Ammon's horn (tissue), 1 donor: ENCODE results near the gene PCSK5.
"Not testable (repeated sequence)": the region's sequence is repeated elsewhere in the genome, so short reads cannot be mapped to it uniquely, and the experiment has no call there.

Experiments
- DNase-seq: peaks from one replicate; pipeline ENCODE4 v3.0.0-alpha.2; 2016; ENCODE audit warnings: low spot score

PCSK5 gene

DNA sequence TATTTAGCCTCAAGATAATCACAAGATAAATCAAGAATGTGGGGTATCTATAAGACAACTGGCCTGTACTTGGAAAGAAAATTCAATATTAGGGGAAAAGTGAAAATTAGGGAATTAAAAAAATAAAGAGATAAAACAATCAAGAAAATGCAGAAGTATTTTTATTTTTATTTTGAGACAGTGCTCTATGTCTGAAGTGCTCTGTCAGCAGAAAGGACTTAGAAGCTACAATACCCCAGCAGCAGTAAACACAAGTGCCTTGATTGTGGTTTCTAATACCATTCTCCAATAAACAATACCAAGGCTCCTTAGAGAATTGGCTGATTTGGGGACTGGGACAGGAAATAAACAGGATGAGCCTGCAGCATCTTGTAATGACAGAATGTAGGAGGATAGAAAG is 358.8 kb downstream of the PCSK5 start:
- DNase-seq, result no peak

DNA sequence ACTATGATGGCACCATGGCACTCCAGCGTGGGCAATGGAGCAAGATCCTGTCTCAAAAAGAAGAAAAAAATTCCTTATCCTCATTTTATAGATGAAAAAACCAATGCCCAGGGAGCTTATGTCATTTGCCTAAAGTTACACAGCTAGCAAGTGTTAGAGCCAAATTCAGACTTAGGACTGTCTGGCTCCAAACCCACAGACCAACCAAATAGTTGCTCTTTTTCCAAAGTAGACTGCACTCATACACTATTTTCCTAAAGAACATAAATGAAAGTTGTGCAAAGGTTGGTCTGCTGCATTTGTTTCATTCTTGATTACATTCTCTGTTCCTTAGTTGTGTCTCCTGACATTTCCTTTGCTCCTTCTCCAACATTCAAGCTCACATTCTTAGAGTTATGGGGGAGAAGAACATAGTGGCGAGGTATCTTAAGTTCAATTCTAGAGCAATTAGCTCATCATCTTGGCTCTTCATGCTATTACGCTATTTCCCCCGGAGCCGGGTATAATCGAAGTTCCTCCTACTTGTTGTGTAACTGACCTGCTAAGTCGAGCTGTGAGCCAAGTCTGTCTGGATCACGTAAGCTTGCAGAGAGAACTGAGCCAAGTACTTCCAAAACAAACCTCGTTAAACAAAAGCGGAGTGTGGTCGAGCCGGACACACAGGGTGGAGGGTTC is 365.4 kb downstream of the PCSK5 start:
- peak; percentile 23 for DNase-seq

DNA sequence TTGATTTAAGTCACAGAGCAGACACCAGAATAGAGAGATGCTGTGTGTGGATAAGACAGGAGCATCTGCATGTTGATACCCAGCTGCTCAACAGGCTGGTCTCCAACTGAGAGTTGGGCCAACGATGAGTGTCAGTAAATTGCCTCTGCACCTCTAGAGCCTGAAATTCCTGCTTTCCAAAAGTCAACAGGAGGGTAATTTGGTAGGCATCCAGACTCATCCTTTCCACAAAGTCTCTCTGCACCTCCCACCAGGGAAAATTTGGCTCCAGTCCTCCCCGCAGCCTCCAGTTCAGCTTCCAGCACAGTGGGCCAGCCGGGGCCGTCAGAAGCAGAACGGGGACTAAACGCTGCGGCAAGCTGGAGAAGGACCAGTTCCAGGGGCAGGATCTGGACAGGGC is 366.8 kb downstream of the PCSK5 start:
- DNase-seq, result peak; percentile 40

DNA sequence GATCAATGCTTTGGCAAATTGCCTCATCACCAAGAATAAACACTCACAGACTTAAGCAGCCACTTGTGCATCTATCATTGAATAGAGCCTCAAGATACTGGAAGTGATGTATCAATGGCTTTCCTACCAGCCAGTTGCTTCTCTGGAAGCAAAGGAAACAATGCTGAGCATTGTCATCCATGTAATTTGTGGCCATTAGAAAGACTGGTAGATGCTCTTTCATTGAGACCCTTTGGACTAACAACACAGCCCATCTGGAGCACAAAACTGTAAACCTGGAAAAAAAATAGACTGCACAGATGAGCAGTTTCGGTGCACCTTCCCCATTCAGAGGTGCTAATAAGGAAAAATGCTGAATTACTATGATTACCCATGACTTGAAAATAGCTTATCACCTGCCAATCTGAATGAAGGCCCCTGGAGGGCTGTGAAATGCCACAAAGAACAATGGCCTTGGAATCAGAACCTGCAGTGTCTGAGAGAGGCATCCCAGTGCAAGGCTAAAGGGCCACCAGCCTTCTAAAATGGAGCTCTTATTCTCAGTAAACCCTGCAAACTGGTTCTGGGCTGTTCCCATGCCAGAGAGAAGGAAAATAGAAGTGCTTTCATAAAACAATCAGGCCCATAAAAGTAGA is 376.3 kb downstream of the PCSK5 start:
- DNase-seq, result no peak

DNA sequence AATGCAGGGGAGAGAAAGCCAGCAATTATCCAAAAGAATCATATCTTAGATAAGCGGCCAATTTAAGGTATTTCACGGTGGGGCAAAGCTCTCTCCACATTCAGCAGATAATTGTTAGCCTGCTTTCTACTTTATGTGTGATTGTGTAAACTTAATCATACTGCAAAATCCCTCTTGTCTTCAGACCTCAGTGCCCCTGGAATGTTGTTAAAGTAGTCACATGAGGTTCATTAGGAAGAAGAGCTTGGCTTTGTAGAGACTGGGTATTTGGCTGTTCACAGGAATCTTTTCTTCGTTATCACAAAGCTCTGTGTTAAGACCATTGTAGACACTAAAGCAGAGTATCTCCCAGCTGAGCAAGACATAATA is 376.8 kb downstream of the PCSK5 start:
- DNase-seq, result no peak

DNA sequence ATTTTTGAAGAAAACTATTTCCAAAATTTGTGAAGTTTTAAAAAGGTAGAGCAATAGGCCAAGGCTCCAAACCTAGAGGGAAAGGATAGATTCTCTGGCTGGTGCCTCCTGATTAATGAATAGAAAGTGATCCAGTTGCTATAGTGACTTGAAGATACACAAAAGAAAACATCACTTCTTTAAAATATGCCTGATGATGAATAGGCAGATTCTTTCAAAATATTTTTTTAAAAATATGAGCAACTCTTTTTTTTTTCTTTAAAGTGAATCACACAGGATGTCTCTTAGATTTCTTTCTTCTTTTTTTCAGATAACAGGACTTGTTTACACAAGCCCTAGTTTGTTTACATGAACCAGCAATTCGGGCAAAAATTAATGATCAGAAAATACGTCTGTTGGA is 379.3 kb downstream of the PCSK5 start:
- DNase-seq, result no peak

DNA sequence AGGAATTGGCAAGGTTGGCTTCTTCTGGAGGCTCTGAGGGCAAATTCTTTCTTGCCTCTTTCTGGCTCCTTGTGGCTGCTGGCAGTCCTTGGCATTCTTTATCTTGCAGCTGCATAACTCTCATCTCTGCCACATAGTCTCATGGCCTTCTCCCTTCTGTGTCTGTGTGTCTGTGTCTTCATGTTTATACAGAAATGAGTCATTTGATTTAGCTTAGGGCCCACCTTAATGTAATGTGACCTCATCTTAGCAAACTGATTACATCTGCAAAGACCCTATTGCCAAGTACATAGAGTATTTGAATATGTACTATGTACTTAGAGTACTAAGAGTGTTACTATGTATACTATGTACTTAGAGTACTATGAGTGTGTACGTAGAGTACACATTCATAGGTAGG is 381.3 kb downstream of the PCSK5 start:
- no peak for DNase-seq

DNA sequence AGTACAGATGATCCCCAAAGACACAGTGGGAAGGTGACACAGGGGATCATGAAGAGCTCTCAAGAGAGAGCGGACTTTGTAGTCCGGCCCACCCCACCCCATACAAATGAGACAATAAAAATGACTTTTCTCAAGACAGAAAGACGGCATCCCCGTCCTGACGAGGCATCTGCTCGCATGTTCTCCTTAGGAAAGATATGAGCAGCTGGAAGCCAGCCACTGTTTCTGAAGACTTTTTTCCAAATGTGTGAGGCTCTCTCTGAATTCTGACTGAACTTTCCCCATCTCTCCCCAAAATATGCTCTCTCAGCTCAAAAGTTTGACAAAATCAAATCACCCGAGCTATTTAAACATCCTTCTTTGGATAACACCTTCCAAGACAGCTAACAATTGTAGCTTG is 398.6 kb downstream of the PCSK5 start:
- DNase-seq, result no peak

DNA sequence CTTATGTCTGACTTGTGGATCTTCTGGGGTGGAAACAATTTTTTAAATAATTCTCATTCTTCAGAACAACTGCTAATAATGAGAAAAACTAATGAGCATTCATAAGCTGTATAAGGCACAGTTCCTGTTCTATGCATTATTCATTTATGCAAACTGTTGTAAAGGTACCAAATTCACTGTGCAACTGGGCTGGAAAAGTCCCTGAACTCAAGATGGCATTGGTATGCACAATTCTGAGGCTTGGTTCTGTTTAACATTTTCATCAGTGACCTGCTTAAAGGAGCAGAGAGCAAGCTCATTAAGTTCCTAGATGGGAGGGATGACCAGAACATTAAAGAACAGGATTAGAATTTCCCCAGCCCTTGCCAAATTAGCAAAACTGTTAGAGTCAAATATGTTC is 399.2 kb downstream of the PCSK5 start:
- DNase-seq, result no peak

DNA sequence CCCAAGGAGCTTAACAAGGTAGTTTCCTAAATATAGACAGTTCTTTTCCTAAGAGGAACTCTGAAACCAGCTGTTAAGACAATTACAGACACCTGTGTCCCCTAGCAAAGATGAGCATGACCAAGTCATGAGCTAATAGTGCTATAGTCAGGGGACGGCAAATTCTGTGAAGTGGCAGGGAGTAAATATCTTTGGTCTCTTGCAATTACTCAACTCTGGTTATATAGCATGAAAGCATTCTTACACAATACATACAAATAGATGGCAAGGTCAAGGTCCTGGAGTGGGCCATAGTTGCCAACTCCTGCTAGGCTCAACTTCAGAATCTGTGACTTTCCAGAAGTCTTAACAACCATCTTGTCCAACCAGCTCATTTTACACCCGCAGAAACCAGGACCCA is 400.1 kb downstream of the PCSK5 start:
- DNase-seq, result no peak

DNA sequence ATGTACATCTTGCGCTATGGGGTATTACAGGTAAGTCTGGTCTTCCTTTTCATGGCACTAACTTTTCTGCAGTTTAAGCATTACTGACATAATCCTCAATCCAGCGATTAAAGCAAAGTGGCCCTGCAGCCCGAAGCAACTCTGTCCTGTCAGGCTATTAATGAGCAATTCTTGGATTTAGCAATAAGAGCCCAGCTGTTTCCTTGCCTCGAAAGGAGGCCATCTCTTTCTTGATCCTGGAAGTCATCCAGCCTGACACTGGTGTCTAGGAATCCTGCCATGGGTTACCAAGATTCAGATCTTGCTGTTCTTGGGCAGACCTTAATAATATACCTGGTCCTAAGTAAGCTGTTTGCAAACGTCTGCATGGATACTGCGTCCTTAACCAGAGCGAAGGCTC is 401.8 kb downstream of the PCSK5 start:
- no peak for DNase-seq

DNA sequence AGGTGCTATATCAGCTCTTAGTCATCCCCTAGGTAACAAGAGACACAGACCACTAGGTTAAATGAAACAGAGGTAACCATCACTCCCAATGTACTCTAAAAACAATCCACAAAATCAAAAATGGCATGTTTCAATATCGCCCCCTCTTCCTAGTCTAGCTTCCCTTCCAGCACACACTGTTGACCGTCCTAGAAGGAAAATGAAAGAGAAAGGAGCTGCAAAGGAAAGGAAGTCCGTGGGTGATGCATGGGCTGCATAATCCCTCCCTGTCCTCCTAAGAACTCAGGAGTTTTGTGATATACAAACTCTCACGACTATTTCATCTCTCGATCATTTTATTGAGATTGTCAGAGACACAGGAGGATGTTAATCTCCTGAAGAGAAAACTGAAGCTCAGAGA is 402.2 kb downstream of the PCSK5 start:
- DNase-seq, result no peak

DNA sequence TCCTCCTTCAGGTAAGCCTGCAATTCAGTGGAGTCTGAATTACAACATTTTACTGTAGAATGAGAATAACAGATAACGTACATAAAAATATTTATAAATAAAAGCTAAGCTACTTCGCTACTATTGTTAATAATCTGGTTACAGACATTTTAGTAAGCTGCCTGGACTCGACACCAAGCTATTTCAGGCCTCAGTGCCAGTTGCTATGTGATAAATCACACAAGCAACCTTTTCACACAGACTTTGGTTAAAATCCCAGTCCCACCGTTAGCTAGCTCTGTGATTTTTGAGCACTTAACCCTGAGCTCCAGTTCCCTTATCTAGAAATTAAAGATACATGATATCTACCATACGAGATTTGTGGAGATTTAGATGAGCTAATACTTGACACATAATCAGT is 403.8 kb downstream of the PCSK5 start:
- no peak for DNase-seq

DNA sequence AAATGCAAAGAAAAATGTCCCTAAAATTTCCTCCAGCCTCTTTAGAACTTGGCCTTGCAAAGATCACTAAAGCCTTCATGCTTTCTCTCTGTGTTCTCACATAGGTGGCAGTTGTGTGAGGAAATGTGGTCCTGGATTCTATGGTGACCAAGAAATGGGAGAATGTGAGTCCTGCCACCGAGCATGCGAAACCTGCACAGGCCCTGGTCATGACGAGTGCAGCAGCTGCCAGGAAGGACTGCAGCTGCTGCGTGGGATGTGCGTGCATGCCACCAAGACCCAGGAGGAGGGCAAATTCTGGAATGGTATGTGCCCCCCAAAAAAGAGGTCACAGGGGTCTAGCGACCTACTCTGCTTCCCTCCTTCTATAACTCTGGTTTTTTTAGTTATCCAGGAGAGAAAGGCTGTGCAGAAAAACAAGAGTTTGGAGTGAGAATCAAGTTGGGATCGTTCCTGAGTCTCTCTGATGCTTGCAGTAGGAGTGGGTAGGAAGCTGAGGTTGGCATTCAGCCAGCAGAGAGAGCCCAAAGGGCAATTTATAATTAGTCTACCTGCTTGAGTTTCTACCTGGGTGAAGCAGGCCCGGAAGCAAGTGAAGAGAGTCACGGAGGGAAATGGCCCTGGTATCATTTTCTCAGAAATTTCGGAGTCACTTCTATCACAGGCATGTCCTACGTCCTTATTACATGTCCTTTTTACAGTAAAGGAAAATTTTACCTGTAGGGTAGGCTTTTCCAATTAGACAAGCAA is 406.3 kb downstream of the PCSK5 start:
- no peak for DNase-seq

DNA sequence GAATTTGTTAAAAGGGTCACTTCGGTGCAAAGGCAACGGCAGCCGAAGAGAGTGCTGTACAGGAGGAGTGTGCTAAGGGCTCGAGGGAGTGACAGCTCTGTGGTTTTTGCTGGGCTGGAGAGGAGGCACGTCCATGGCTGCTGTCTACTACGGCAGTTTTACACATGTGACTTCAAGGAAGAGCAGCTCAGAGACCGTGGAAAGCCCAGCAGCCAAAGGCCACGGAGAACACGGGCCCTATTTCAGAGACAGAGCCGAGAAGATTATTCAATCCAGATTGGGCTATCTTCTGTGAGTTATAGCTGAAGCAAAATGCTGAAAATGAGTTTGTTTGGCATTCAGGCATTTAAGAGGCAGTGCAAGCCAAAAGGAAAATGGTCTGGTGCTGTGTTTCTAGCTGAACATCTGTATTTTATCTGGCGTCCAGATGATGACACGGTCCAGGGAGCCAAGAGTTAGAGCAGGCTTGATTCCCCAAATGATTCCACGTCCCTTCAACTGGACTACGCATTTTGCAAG is 407.3 kb downstream of the PCSK5 start:
- DNase-seq, result no peak

DNA sequence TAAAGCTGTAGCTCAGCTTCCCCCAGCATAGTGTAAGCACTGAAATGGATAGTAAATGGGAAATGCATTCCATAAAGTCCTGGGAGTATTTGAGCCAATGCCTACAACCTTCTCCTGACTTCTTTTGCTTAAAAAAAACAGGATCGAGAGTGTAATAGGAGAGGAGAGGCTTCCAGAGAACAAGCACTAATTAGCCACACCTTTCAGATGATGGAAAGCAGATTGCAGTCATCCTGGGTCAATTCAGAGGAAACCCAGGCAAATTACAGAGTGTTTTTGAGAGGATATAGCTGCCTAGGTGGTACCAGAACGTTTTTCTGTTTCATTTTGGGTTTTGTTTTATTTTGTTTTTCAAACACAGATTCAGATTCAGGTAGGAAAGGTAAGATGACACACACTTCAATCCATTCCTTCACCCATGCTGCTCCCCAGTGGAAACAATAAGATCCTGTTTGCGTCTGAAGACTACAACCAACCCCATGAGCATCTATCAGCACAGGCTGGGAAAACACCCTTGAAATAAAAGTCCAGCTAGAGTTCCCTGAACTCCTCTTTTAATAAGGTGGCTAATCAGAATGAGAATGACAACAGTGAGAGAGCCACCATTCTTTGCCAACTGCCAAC is 408.2 kb downstream of the PCSK5 start:
- no peak for DNase-seq

DNA sequence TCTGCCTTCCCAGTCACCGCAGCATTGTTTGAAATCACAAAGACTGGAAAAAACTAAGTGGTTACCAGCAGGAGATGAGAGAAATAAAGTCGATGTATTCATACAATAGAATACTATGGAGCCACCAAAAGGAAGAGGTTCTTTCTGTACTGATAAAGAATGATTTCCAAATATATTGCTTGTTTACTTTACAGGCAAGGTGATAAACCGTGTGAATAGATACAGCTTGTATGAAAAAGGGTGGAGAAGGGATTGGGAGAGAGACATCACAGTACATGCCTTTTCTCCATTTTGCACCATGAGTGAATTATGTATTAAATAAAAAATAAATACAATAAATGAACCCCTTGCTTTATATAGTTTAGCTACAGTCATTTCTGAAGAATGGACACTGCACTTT is 412.1 kb downstream of the PCSK5 start:
- DNase-seq, result no peak

DNA sequence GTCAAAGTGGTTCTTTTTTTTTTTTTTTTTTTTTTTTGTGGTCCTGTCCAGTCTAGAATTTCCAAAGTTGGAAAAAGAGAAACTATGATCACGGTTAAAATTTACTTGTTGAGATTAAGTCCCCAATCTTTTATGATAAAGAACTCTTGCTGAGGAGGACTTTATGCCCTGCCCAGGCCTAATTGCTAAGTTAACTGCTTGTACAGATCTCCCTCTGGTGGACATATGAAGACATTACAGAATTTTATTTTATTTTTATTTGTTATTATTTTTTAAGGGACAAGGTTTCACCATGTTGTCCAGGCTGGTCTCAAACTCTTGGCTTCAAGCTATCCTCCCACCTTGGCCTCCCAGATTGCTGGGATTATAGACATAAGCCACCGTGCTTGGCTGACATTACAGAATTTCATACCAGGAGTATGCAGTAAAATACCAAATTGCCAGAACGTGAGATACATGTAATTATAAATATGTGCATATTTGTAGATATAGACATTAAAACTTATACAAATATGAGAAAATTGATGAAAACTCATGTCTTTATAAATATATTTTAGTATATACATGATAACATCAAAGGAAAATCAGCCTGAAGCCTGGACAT is 412.6 kb downstream of the PCSK5 start:
- DNase-seq, result peak; percentile 72

DNA sequence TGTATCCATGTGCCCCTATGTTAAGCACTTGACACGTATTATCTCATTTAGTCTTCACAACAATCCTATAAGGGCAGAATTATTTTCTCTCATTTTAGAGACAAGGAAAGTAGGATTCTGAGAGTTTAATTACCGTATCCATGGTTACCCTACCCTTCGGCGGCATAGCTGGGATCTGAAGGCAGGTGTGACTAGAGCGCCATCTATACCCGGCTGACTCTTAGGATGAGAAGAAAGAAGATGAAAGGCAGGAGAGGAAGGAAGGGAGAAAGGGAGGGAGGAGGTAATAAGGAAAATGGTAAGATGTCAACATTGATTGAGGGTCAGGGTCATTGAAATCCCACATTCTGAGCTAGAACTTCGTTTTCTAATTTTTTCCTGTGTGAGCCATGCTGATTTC is 416.6 kb downstream of the PCSK5 start:
- DNase-seq, result not testable (repeated sequence)

DNA sequence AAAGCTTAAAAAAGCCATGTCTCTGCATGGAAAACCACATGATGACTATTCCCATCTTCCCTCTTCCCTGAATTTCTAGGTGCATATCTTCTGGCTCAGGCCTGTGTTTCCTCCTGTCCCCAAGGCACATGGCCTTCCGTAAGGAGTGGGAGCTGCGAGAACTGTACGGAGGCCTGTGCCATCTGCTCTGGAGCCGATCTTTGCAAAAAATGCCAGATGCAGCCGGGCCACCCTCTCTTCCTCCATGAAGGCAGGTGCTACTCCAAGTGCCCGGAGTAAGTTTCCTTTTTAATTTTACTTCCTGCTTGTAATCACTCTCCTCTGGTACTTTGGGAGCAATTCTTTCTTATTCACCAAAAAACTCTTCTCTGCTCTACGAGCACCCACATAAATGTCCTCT is 420.1 kb downstream of the PCSK5 start:
- DNase-seq, result no peak

DNA sequence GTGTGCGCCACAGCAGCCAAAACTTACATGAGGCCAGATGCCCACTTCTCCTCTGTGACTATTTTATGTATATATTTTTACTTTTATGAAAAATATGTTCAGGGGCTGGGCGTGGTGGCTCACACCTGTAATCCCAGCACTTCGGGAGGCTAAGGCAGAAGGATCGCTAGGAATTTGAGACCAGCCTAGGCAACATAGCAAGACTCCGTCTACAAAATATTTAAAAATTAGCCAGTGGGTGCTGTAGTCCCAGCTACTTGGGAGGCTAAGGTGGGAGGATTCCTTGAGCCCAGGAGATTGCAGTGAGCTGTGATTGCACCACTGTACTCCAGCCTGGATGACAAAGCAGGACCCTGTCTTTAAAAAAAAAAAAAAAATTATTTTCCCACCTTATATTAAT is 420.5 kb downstream of the PCSK5 start:
- DNase-seq, result no peak

DNA sequence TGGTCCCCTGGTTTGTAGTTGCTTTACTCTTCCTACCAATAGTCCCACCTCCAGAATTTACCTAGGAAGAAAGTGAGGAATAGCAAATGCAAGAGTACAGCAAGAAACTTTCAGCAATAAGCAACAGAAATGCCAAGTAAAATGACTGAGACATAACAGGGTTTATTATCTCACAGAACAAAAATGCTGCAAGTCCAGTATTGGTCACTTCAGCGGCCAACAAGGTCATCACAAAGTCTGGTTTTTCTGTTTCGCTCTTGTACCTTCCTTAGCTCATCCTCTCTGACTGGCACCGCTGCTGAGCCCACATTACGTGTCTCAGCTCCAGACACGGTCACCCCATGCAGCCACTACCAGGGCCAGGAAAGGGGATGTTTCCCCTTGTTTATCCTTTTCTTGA is 421.1 kb downstream of the PCSK5 start:
- no peak for DNase-seq
